ENCODE measurements around the gene WNT9B. TPM values are rescaled to one million over a fixed set of nuclear protein-coding genes. Genes with fewer than 3 reads are reported as not detected.

The WNT9B gene
- total and polyA plus RNA-seq, 9 of the 15 experiments (the other 6 are each of a cell fraction or from before 2014, with no cell fraction given): not detected

DNA sequence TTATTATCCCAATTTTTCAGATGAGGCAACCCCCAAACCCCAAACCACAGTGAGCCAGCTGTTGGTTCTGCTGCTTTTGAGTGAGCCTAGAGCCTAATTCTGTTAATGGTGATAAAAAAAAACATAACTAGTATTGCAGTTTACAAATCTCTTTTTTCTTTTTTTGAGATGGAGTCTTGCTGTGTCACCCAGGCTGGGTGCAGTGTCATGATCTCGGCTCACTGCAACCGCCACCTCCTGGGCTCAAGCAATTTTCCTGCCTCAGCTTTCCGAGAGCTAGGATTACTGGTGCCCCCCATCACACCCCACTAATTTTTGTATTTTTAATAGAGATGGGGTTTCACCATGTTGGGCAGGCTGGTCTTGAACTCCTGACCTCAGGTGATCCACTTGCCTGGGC, 3.1 kb downstream of the WNT9B start (continued):
- TF ChIP-seq C11orf30 (IDR thresholded peaks at IDR 0.05; ENCODE audit: low read depth): peak; percentile 57; the same call in 1 of the 2 replicates
- peak; percentile 18; the same call in 1 of the 2 replicates for TF ChIP-seq NFE2 (IDR thresholded peaks at IDR 0.05; ENCODE audit: low read depth)
- peak; percentile 54 for TF ChIP-seq MAFG (tag; conservative IDR thresholded peaks at IDR 0.05)

- no peak overlapping the region for H3K4me3 ChIP-seq
- peaks cover 7 to 11% of the 10 kb centered on the region in 2 experiments; a peak in 3 of 5 replicates for H3K27me3 ChIP-seq (ENCODE audit: control insufficient read depth in 2 of 2, insufficient read depth in 2 of 2, low read length in 2 of 2)
- intact Hi-C loops (cut with micrococcal nuclease) (no loop called here), in situ Hi-C loops (cut with MboI) (no loop called here)
- no peak overlapping the region for H3K9ac ChIP-seq (ENCODE audit: insufficient read depth in 1 of 2, low read depth in 2 of 2, low read length in 2 of 2)
- no peak for TF ChIP-seq MGA (IDR thresholded peaks at IDR 0.05)
- no peak for TF ChIP-seq GABPB2 (CRISPR knock-in tag; conservative IDR thresholded peaks at IDR 0.05)
- TF ChIP-seq SRSF7 (optimal IDR thresholded peaks at IDR 0.05; ENCODE audit: low read depth, low read length): no peak
- TF ChIP-seq HES1 (IDR thresholded peaks at IDR 0.05; ENCODE audit: low read depth): no peak
- no peak for TF ChIP-seq MAZ (CRISPR knock-in tag; conservative IDR thresholded peaks at IDR 0.05 in 1 of 2, IDR thresholded peaks at IDR 0.05 in 1 of 2)
- TF ChIP-seq PHB2 (IDR thresholded peaks at IDR 0.05; ENCODE audit: low read depth): no peak
- no peak for TF ChIP-seq MYNN (IDR thresholded peaks at IDR 0.05)
- no peak for TF ChIP-seq MYNN (CRISPR knock-in tag; IDR thresholded peaks at IDR 0.05)
- H3K27ac ChIP-seq (ENCODE audit: extremely low read depth, low read depth, low read length): no peak overlapping the region
- CTCF ChIA-PET (ENCODE audit: low intra/inter-chr PET ratio): no interaction called here
- H3K4me2 ChIP-seq (ENCODE audit: insufficient read depth, low read length): no peak overlapping the region
- no peaks in the 10 kb centered on the region for H3K9me1 ChIP-seq (ENCODE audit: control insufficient read depth, insufficient read depth, low read length)
- no peak overlapping the region for H2AFZ ChIP-seq (ENCODE audit: low read depth, low read length)
- BruUV-seq (replicated peaks): no TSS peak
- 0 out of 2 replicates have a peak, but pooled peaks cover 14% of the 10 kb centered on the region for H4K20me1 ChIP-seq (replicated peaks; ENCODE audit: control insufficient read depth, insufficient read depth, low read length)
- 21% methylated on average over 3 of the region's 4 CpGs for WGBS (ENCODE audit: insufficient coverage, low coverage, missing lambda C conversion rate)
- H3K79me2 ChIP-seq (ENCODE audit: control insufficient read depth, insufficient read depth, low read length): no peaks in the 10 kb centered on the region
- POLR2A ChIA-PET: no interaction called here
- H3K9me3 ChIP-seq (replicated peaks; ENCODE audit: control insufficient read depth, insufficient read depth, low read depth, low read length): no peaks in the 10 kb centered on the region
- H3K36me3 ChIP-seq (ENCODE audit: control insufficient read depth, insufficient read depth, low read length): no peaks in the 10 kb centered on the region
- ATAC-seq (no peak), FAIRE-seq (no peak), DNase-seq (ENCODE audit: extremely low read depth in 1 of 4, low spot score in 3 of 4) (no peak)
- peaks cover under 1 to 16% of the 10 kb centered on the region in 2 experiments; a peak in 2 of 5 replicates for H3K4me1 ChIP-seq (replicated peaks in 1 of 2; ENCODE audit: control insufficient read depth in 2 of 2, insufficient read depth in 2 of 2, low read length in 2 of 2)
Measured at GRCh38 chr17:46854948-46855347, 3.6 kb downstream of the WNT9B start.

Measured in K562 (cell line).